ENCODE results near the gene C21orf58. TPM values are rescaled to one million over a fixed set of nuclear protein-coding genes. Genes with fewer than 3 reads are reported as not detected.

Gene C21orf58
- total RNA-seq, 1 experiment from 2014 or later, result 12.4 TPM

GRCh38 chr21:46354046-46354445 is 30.4 kb upstream of the C21orf58 start:
- no peak for DNase-seq (ENCODE audit: low read depth)

- no peak for DNase-seq (ENCODE audit: low read depth)
Measured at GRCh38 chr21:46352913-46353312, 29.2 kb upstream of the C21orf58 start.

- no peak for DNase-seq (ENCODE audit: low read depth)
Measured at GRCh38 chr21:46352164-46352515, 28.5 kb upstream of the C21orf58 start.

- DNase-seq (ENCODE audit: low read depth), result no peak
Measured at GRCh38 chr21:46351476-46352163, 27.9 kb upstream of the C21orf58 start.

GRCh38 chr21:46350981-46351380 is 27.3 kb upstream of the C21orf58 start:
- DNase-seq (ENCODE audit: low read depth), result no peak

- no peak for DNase-seq (ENCODE audit: low read depth)
Measured at GRCh38 chr21:46350571-46350970, 26.9 kb upstream of the C21orf58 start.

GRCh38 chr21:46349134-46349760 is 25.6 kb upstream of the C21orf58 start:
- no peak for DNase-seq (ENCODE audit: low read depth)

GRCh38 chr21:46347791-46348381 is 24.2 kb upstream of the C21orf58 start:
- DNase-seq (ENCODE audit: low read depth), result peak; percentile 32

GRCh38 chr21:46347203-46347550 is 23.5 kb upstream of the C21orf58 start:
- DNase-seq (ENCODE audit: low read depth), result no peak

- DNase-seq (ENCODE audit: low read depth), result no peak
Measured at GRCh38 chr21:46346296-46347202, 22.9 kb upstream of the C21orf58 start.

- DNase-seq (ENCODE audit: low read depth), result no peak
Measured at GRCh38 chr21:46345861-46346260, 22.2 kb upstream of the C21orf58 start.

- DNase-seq (ENCODE audit: low read depth), result no peak
Measured at GRCh38 chr21:46344219-46344915, 20.7 kb upstream of the C21orf58 start.

- DNase-seq (ENCODE audit: low read depth), result no peak
Measured at GRCh38 chr21:46340998-46341397, 17.3 kb upstream of the C21orf58 start.

GRCh38 chr21:46336603-46337002 is 12.9 kb upstream of the C21orf58 start:
- no peak for DNase-seq (ENCODE audit: low read depth)

- no peak for DNase-seq (ENCODE audit: low read depth)
Measured at GRCh38 chr21:46334351-46335140, 10.9 kb upstream of the C21orf58 start.

GRCh38 chr21:46329796-46330195 is 6.1 kb upstream of the C21orf58 start:
- DNase-seq (ENCODE audit: low read depth), result no peak

GRCh38 chr21:46328151-46328550 is 4.5 kb upstream of the C21orf58 start:
- DNase-seq (ENCODE audit: low read depth), result no peak

GRCh38 chr21:46327711-46328110 is 4.0 kb upstream of the C21orf58 start:
- DNase-seq (ENCODE audit: low read depth), result no peak

- no peak for DNase-seq (ENCODE audit: low read depth)
Measured at GRCh38 chr21:46326110-46326703, 2.5 kb upstream of the C21orf58 start.
